Stimulated activated CD4-positive, alpha-beta T cell treated with anti-CD3 and anti-CD28 coated beads, TNF-alpha, amount 100 ng/mL, for 48 hours (primary cell): ENCODE measurements around the gene GOLPH3L.
"Not testable (repeated sequence)": the region's sequence is repeated elsewhere in the genome, so short reads cannot be mapped to it uniquely, and the experiment has no call there.

Source experiments
- DNase-seq, 3 donors: peaks; one replicate each; pipeline ENCODE4 v3.0.0-alpha.2; 2020; ENCODE audit warnings: low read depth in 3 of 3

GOLPH3L gene

DNA sequence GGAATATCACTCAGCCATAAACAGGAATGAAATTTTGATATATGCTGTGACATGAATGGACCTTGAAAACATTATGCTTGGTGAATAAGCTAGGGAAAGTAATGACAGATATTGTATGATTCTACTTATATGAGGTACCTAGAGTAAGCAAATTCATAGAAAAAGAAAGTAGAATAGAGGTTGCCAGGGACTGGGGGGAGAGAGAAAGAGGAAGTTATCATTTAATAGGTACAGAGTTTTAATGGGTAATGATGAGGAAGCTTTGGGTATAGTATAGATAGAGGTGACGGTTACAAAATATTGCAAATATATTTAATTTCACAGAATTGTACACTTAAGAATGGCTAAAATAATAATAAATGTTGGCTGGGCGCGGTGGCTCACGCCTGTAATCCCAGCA lies 36.4 kb downstream of the GOLPH3L start:
- no peak for DNase-seq

DNA sequence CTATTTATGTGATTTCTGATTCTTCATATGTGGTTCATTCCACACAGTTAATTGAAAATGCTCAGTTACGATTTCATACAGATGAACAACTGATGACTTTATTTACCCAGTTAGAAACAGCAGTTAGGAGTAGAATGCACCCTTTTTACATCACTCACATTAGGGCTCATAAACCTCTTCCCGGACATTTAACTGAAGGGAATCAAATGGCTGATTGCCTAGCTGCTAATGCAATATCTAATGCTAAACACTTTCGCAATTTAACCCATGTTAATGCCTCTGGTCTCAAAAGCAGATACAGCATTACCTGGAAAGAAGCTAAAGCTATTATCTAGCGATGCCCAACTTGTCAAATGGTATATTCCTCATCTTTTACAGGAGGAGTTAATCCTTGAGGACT lies 39.9 kb downstream of the GOLPH3L start:
- DNase-seq, result not testable (repeated sequence)

DNA sequence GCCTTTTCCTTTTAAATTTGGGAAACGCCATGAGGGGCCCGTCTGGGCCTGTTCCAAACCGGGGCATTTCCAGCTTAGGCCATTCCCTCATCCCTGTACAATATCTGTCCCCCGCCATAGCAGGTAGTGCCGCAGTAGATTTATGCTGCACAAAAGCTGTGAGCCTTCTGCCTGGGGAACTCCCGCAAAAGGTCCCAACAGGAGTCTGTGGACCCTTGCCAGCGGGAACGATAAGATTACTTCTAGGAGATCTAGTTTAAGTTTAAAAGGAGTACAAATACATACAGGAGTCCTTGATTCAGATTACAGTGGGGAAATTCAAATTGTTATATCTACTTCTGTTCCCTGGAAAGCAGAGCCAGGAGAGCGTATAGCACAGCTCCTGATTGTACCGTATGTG lies 42.3 kb downstream of the GOLPH3L start:
- DNase-seq, result not testable (repeated sequence)

DNA sequence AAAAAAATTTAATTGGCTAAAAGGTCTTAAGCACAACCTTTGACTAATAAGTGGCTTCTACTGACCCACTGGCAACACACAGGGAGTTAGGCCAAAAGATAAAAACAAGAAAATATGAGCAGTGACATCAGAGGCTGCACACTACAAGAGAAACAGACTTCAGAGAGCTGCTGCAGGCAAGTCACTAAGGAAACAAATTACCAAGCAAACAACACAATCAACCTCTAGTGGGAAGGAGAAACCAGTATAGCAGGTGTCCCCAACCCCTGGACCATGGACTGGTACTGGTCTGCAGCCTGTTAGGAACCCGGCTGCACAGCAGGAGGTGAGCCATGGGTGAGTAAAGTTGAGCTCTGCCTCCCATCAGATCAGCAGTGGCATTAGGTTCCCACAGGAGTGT lies 46.8 kb downstream of the GOLPH3L start:
- DNase-seq, result no peak

DNA sequence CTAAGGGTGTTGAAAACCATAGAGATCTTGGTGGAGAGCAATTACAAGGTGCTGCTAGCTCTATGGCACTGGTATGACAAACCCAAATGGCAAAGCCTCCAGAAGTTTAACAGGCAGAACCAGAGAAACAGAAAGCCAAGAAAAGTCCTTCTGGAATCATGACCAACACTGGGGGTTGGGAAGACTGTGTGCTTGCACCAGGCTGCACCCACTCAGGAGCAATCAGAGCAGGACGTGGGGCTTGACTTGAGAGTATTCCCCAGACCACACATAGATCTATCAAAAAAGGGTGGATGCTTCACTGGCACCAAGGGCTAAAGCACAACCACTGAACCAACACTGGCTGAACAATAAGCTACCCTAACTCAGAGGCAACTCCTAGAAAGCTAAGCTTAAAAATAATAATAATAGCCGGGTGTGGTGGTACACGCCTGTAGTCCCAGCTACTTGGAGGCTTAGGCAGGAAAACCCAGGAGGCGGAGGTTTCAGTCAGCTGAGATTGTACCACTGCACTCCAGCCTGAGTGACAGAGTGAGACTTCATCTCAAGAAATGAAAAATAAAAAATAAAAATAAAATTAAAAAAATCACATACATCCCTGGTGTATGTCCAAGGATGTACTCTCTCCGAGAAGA lies 47.4 kb downstream of the GOLPH3L start:
- no peak for DNase-seq

DNA sequence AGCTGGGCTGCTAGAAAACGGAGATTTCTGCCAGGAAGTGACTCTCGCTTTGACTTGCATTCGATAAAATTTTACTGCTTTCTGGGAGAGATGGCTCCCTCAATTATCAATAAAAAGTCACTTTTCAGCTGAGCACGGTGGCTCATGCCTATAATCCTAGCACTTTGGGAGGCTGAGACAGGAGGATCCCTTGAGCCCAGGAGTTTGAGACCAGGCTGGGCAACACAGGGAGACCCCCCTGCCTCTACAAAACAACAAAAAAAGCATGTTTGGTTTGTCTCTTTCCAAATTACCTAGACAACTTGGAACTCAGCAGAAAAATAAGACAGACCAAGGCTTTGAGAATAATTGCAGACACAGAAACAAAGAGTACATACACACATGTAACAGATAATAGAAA lies 54.7 kb downstream of the GOLPH3L start:
- no peak for DNase-seq

DNA sequence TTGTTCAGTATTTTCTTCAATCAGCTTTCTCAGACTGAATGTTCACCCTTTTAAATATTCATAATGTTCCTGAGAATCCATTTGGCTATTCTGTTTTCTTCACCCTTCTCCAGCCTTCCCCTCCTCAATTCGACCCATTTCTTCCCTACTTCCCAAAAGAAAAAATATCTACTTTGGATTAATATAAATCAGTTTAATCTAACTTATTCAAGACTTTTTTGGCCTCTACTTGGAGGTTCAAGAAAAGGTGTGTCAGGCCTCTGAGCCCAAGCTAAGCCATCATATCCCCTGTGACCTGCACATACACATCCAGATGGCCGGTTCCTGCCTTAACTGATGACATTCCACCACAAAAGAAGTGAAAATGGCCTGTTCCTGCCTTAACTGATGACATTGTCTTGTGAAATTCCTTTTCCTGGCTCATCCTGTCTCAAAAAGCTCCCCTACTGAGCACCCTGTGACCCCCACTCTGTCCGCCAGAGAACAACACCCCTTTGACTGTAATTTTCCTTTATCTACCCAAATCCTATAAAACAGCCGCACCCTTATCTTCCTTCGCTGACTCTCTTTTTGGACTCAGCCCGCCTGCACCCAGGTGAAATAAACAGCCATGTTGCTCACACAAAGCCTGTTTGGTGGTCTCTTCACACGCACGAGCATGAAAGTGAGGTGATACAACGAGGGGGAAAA lies 55.7 kb downstream of the GOLPH3L start:
- not testable (repeated sequence) for DNase-seq

DNA sequence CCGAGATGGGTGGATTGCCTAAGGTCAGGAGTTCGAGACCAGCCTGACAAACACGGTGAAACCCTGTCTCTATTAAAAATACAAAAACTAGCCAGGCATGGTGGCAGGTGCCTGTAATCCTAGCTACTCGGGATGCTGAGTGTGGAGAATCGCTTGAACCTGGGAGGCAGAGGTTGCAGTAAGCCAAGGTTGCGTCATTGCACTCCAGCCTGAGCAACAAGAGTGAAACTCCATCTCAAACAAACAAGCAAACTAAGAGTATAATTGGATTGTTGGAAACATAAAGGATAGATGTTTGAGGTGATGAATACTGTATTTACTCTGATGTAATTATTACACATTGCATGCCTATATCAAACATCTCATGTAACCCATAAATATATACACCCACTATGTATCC lies 58.5 kb downstream of the GOLPH3L start:
- not testable (repeated sequence) for DNase-seq

DNA sequence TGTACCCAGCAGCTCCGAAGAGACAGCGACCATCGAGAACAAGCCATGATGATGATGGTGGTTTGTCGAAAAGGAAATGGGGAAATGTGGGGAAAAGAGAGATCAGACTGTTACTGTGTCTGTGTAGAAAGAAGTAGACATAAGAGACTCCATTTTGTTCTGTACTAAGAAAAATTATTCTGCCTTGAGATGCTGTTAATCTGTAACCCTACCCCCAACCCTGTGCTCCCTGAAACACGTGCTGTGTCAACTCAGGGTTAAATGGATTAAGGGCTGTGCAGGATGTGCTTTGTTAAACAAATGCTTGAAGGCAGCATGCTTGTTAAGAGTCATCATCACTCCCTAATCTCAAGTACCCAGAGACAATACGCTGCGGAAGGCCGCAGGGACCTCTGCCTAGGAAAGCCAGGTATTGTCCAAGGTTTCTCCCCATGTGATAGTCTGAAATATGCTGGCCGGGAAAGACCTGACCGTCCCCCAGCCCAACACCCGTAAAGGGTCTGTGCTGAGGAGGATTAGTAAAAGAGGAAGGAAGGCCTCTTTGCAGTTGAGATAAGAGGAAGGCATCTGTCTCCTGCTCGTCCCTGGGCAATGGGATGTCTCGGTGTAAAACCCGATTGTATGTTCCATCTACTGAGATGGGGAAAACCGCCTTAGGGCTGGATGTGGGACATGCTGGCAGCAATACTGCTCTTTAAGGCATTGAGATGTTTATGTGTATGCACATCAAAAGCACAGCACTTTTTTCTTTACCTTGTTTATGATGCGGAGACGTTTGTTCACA lies 61.9 kb downstream of the GOLPH3L start:
- not testable (repeated sequence) for DNase-seq

DNA sequence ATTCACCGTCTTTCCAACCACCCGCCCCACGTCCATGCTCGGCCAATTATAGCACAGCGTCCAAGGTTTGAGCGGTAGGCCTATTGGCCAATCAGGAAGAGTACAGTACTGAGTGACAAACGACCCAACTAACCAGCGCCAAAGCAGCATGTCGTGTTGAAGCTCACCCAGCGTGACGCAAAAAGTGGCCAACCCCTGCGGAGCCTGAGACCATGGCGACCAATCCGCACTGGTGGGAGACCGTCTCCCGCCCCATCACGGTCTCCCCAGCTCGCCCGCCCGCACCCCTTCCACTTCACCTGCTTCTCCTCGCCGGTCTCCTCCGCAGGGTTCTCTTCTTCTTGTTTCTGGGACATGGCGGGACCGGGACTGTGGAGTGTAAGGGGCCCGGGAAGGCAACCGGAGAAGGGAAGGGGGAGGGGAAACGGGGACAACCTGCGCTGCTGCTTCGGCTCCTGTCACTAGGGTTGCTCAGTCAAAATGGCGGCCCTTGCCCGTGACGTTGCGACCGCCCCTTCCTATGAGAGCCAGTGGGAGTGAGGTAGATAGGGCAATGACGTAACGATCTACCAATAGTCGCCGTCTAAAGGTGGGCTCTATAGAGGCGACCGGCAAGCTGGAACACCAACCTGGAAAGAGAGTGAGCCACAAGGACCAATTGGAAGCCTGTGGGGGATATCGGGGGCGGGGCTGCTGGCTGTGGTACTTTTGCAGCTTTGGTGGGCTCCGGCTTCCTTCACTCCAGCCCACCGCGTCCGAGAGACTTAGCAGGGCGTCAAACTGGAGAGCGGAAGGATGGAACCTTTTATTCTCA lies 67.6 kb downstream of the GOLPH3L start, which contains the start of gene ENSA:
ENSA (minus strand) TSS at position 498 of the 814 bp plus-strand sequence; CDS start at position 356, 142 bp downstream.
- DNase-seq, result peak; percentile 88 to 96 (median 90)

DNA sequence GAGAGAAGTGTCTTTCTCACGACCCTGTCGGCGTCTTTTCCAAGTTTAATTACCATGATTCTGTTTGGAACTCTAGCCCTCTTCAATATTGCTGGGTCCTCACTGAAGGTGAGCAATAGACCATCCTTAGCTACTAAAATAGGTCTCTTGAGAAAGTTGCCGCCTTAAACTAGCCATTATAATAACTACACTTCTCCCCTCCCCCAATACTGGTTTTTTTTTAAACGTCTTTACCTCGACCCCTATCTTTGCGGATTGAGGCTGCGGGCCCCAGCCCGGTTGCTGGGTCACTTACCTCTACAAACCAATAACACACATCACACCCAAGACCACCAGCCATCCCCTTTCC lies 68.2 kb downstream of the GOLPH3L start:
- DNase-seq, result no peak

DNA sequence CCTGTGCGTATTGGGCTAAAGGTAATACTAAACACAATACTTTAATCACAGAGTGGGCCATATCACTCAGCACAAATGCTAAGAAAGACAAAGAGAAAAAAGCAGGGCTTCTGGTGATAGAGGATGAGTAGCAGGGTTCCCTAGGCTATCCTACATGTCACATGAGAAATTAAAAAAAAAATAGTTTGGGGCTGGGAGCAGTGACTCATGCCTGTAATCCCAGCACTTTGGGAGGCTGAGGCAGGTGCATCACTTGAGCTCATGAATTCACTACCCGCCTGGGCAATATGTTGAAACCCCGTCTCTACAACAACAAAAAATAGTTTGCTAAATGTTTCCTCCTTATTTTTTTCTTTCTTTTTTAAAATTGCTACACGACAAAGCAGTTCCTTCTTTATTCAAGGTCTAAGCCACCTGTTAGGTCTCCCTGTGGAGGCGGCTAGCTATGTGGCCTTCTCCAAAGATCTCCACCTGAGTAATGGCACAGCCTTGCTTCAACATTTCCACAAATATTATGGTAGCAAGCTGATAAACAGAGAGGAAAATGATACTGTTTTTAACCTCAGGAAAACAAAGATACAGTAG lies 69.0 kb downstream of the GOLPH3L start:
- no peak for DNase-seq

DNA sequence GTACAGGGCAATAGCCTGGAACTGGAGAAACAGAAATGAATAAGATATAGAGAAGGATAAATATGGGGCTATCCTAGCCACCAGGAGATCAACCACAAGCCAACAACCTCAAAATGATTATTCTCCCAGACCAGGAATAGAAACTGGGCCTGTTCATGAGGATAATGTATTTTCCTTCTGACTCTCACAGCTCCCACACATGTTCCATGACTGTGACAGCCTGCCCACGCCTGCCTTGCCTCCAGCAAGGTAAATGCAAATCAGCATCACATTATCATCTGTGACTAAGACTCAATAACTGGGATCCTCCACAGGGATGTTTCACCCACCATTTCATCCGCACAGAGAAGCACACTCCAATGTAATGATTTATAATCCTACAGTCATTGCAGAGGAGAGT lies 70.8 kb downstream of the GOLPH3L start:
- DNase-seq, result peak in 1 of 3 donors; percentile 29

DNA sequence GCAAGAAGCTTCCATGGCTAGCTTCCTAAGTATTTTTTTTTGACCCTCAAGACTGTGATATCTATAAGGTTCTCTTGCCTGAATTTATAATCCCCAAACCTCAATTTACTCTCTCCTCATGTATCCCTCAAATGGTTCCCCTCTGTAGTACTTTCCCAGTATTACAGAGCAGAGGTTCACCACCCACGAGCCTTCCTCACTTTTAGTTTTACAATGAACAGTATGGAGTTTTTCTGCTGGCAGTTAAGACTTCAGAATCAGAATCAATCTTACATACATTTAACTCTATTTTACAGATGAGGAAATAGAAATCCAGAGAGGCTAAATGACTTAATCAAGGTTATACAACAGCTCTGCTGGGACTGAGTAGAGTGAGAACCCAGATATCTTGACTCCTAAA lies 72.4 kb downstream of the GOLPH3L start:
- DNase-seq, result not testable (repeated sequence)

DNA sequence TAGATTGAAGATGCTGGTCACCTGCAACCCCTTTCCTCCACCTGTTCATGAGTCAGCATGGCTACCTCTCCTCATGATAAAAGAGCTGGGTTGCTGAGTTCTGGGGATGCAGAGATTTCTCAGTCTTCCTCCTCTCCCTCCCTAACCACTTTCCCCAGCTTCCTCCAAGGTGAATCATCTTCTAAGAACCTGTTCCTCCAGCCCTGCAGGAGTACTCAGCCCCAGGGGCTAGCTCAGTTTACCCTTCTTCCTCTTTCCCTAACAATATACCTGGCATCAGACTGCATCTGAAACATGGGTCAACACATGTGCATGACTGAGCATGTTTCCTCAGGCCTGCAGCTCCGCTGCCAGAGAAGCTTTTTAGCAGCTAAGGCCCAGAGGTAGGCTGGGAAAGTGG lies 72.8 kb downstream of the GOLPH3L start:
- DNase-seq, result not testable (repeated sequence)

DNA sequence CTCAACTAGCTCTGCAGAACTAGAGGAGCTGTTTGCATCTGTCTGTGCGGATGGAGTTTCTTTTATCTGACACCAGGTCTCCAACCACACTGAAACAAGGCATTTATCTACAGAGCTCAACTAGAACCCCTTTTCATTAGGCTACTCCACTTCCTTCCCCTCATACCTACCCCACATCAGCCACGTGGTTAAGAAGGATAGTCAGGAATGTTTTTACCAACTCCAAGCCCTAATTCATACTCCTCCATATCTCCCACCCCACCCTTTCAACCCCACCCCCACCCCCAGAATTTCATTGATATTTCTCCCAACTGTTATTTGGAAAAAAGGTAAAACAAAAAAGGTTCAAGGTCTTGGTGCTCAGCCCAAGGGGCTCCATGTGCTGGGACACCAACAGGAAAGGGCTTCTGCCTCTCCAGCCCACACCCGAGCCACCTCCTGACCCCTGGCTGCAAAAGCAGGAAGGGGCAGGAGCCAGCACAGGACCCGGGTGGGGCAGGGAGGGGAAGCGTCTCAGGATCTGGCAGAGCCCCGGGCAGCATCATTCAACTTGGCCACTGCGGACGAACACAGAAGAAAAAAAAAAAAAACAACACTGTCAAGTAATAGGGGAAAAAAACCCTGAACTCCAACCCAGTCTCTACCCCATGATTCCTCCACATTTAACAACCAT lies 74.5 kb downstream of the GOLPH3L start:
- no peak for DNase-seq

DNA sequence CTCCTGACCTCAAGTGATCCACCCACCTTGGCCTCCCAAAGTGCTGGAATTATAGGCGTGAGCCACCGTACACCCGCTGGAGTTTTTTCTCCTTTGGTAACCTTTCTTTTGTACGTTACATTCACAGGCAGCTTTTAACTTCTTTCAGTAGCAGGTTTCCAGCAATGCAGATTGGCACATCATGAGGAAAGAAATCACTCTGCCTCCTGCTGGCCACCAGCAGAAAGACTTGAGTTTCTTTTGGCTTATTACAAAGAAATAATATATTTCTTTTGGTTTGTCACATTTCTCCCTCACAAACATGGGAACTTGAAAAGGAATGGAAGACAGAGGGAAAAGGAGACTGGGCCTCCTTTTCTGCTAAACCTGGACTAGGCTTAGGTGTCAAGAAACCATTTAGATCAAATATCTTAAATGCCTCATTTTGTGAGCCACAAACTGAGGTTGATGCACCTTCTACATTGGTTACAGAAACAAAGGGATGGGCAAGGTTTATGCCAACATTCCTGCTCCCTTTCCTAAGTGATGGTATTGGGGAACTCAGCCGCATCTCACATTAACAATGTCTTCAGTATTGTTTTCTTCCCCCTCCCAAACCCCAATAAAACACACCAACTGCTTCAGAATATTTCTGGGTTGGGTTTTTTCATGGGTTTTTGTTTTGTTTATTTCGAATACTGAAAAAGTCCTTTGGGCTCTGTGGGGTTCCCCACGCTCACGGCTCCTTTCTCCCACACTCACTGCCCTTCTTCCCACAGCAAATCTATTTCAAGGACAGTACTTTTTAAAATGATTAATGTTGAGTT lies 75.3 kb downstream of the GOLPH3L start:
- peak in 1 of 3 donors; percentile 43 for DNase-seq

DNA sequence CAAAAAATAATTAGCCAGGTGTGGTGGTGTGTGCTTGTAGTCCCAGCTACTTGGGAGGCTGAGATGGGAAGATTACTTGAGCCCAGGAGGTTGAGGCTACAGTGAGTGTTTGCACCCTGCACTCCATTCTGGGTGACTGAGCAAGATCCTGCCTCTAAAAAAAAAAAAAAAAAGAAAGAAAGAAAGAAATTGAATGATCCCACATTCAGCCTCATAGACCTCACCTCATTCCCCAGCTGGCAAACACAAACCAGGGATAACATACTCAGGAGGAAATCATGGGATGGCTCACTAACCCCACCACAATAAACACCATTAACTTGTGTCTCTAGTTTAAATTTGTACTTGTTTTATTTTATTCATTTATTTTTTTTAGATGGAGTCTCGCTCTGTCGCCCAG lies 76.0 kb downstream of the GOLPH3L start:
- DNase-seq, result no peak

DNA sequence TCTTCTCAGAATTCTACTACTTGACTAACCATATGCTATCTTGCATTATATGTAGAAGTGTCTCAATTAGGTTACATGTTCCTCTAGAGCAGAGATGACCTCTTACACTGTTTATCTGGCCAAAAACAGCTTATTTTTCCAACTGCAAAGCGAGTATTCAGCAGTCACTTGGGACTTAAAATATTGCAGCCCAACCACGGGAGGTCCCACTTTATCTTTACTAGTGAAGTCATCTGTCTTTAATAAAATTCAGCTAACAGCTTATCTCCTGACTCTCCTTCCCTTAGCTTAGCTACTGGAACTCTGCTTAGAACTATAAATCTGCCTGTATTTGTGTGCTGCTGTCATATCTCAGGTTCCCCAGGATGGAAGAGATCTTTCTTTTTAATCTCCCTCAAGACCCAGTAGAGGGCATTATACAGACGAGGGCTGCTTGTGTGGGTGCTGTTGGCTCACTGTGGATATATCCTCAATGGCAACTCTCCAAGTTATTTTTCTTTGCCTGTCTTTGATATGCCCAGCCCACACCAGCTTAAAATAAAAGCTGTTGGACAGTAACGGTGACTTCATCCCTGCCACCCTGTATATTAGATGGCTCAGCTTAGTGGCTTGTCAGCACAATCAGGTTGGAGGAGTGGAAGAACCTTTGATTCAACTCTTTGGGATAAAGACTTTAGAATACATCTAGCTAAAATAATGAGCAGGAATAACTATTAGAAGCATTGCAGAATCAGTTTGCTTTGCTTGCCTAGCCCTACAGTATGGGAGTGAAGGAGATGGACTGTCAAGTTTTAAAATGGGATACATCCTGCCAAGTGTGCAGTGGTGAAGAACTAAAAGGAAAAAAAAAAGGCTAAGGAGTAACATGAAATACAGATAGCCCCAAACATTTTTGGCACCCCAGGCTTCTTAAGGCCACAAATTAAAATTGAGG lies 77.1 kb downstream of the GOLPH3L start:
- DNase-seq, result no peak
